ENCODE data around the gene NEDD4L. TPM values are rescaled to one million over a fixed set of nuclear protein-coding genes. Genes with fewer than 3 reads are reported as not detected.

Gene NEDD4L
- total RNA-seq, 4 donors from 2014 or later: 22.7 to 39.9 (median 34.7) TPM

- intact Hi-C loops (cut with DNase I): no loop called here
- Histone ChIP-seq H3K27ac (replicated peaks in 1 of 4) (no peak overlapping the region), H3K36me3 (peaks cover under 1 to 48% (median 31%) of the 10 kb centered on the region in 4 donors), H3K9me3 (no peaks in the 10 kb centered on the region), H3K27me3 (no peaks in the 10 kb centered on the region), H3K4me1 (no peaks in the 10 kb centered on the region), H3K4me3 (no peak overlapping the region)
- TF ChIP-seq POLR2A (IDR thresholded peaks at IDR 0.05; ENCODE audit: low read depth) (no peak), EP300 (IDR thresholded peaks at IDR 0.05) (no peak), POLR2AphosphoS5 (IDR thresholded peaks at IDR 0.05) (no peak)
- TF ChIP-seq, protein P1, sequence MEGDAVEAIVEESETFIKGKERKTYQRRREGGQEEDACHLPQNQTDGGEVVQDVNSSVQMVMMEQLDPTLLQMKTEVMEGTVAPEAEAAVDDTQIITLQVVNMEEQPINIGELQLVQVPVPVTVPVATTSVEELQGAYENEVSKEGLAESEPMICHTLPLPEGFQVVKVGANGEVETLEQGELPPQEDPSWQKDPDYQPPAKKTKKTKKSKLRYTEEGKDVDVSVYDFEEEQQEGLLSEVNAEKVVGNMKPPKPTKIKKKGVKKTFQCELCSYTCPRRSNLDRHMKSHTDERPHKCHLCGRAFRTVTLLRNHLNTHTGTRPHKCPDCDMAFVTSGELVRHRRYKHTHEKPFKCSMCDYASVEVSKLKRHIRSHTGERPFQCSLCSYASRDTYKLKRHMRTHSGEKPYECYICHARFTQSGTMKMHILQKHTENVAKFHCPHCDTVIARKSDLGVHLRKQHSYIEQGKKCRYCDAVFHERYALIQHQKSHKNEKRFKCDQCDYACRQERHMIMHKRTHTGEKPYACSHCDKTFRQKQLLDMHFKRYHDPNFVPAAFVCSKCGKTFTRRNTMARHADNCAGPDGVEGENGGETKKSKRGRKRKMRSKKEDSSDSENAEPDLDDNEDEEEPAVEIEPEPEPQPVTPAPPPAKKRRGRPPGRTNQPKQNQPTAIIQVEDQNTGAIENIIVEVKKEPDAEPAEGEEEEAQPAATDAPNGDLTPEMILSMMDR (IDR thresholded peaks at IDR 0.05): no peak
- peak; percentile 57 for DNase-seq (ENCODE audit: extremely low spot score)
- WGBS: 88% methylated on average over 2 of the region's 2 CpGs
These were observed 338.4 kb downstream of the NEDD4L start for GRCh38 chr18:58382446-58382845.

DNA sequence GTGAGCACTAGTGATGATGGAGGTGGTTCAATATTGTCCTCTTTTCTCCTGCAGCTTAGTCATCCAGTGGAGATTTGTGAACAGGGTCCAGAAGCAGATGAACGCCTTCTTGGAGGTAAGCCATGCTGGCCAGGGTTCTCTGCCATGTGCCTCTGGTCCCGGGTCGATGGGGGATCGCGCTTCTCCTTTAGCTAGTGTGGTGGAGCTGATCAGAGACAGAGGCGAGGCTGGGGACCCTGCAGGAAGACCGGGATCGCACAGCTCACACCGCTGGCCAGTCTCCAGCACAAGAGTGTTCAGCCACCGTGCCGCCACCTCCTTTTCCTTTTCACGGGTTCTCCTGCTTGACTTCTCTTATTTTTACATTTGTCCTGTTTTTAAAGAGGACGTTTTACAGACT is 341.4 kb downstream of the NEDD4L start:
- no peak overlapping the region for H3K4me3 ChIP-seq
- no peak for DNase-seq (ENCODE audit: extremely low spot score)
- no peak overlapping the region for H3K27ac ChIP-seq (replicated peaks in 1 of 4)
- no peaks in the 10 kb centered on the region for H3K27me3 ChIP-seq
- WGBS: 94% methylated on average over 12 of the region's 13 CpGs
- H3K36me3 ChIP-seq: peaks cover 4 to 64% (median 43%) of the 10 kb centered on the region in 4 donors
- TF ChIP-seq EP300 (IDR thresholded peaks at IDR 0.05) (no peak), POLR2A (IDR thresholded peaks at IDR 0.05; ENCODE audit: low read depth) (no peak), POLR2AphosphoS5 (IDR thresholded peaks at IDR 0.05) (no peak)
- TF ChIP-seq, protein P1 (IDR thresholded peaks at IDR 0.05): no peak
- H3K9me3 ChIP-seq: no peaks in the 10 kb centered on the region
- peaks cover 0 to 4% (median 1%) of the 10 kb centered on the region in 4 donors for H3K4me1 ChIP-seq
- intact Hi-C loops (cut with DNase I): no loop called here

DNA sequence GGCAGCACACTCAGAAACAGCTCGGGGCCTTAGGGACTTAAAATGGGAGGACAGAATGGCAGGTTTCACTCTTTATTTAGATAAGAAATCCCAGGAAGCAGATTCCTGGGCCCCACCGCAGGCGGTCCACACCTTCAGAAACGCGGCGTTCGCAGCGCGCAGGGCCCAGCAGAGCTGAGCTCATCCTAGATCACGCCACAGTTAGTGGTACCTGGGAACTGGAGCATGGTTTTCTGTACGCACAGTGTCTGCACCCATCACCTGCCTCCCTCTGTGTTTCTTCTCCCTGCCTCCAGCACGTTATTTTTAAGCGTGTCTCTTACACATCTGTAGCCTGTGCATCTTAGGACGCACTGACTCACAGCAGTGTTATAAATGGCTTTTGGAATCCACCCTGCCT is 342.8 kb downstream of the NEDD4L start:
- peaks cover 4 to 71% (median 43%) of the 10 kb centered on the region in 4 donors for H3K36me3 ChIP-seq

DNA sequence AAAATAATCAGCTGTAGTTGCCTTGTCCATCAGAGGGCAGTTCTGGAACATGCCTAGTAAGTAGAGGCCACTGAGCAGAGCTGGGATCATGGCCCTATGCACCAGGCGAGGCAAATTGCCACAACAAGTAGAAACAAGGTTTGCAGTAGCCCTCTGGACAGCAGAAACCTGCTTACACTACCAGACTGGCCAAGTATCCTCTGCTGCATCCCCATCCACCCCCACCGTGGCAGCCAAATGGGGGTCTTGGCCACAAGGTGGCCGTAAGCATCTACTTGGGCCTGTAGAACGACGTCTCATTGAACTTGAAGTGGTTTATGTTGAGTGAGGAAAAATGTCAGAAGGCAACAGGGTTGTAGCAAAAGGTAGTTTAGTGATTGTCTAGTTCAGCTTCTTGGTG is 343.7 kb downstream of the NEDD4L start:
- Histone ChIP-seq H3K36me3 (peaks cover 4 to 78% (median 43%) of the 10 kb centered on the region in 4 donors), H3K4me3 (no peak overlapping the region), H3K9me3 (no peaks in the 10 kb centered on the region), H3K27ac (replicated peaks in 1 of 4) (no peak overlapping the region), H3K27me3 (no peaks in the 10 kb centered on the region), H3K4me1 (peaks cover 0 to 26% (median 23%) of the 10 kb centered on the region in 4 donors)
- DNase-seq (ENCODE audit: extremely low spot score): no peak
- WGBS: 97% methylated on average over 5 of the region's 5 CpGs
- intact Hi-C loops (cut with DNase I): no loop called here
- no peak for TF ChIP-seq EP300 (IDR thresholded peaks at IDR 0.05)

More for the DNA sequence above, 342.8 kb downstream of the NEDD4L start:
- intact Hi-C loops (cut with DNase I): no loop called here
- no peak overlapping the region for H3K27ac ChIP-seq (replicated peaks in 1 of 4)
- peaks cover 0 to 17% (median 14%) of the 10 kb centered on the region in 4 donors for H3K4me1 ChIP-seq
- no peak for DNase-seq (ENCODE audit: extremely low spot score)
- no peaks in the 10 kb centered on the region for H3K9me3 ChIP-seq
- WGBS: 96% methylated on average over 14 of the region's 14 CpGs
- H3K4me3 ChIP-seq: no peak overlapping the region
- no peaks in the 10 kb centered on the region for H3K27me3 ChIP-seq
- no peak for TF ChIP-seq EP300 (IDR thresholded peaks at IDR 0.05)
- TF ChIP-seq, protein P1 (IDR thresholded peaks at IDR 0.05): no peak
- no peak for TF ChIP-seq POLR2A (IDR thresholded peaks at IDR 0.05; ENCODE audit: low read depth)
- TF ChIP-seq POLR2AphosphoS5 (IDR thresholded peaks at IDR 0.05): no peak

- H3K36me3 ChIP-seq: peaks cover 4 to 80% (median 38%) of the 10 kb centered on the region in 4 donors
- intact Hi-C loops (cut with DNase I): no loop called here
- no peak overlapping the region for H3K27ac ChIP-seq (replicated peaks in 1 of 4)
- 94% methylated on average over 14 of the region's 14 CpGs for WGBS
- TF ChIP-seq EP300 (IDR thresholded peaks at IDR 0.05) (no peak), POLR2A (IDR thresholded peaks at IDR 0.05; ENCODE audit: low read depth) (no peak), POLR2AphosphoS5 (IDR thresholded peaks at IDR 0.05) (no peak)
- TF ChIP-seq, protein P1 (IDR thresholded peaks at IDR 0.05): no peak
- DNase-seq (ENCODE audit: extremely low spot score): no peak
- H3K9me3 ChIP-seq: no peaks in the 10 kb centered on the region
- H3K4me1 ChIP-seq: peaks cover 0 to 34% (median 30%) of the 10 kb centered on the region in 4 donors
- H3K27me3 ChIP-seq: no peaks in the 10 kb centered on the region
- no peak overlapping the region for H3K4me3 ChIP-seq
These were observed 344.7 kb downstream of the NEDD4L start for GRCh38 chr18:58388736-58389135.

All from esophagus muscularis mucosa (tissue), 4 donors.